Measurements from ENCODE around the gene IMMP2L.

- TF ChIP-seq, protein P1, sequence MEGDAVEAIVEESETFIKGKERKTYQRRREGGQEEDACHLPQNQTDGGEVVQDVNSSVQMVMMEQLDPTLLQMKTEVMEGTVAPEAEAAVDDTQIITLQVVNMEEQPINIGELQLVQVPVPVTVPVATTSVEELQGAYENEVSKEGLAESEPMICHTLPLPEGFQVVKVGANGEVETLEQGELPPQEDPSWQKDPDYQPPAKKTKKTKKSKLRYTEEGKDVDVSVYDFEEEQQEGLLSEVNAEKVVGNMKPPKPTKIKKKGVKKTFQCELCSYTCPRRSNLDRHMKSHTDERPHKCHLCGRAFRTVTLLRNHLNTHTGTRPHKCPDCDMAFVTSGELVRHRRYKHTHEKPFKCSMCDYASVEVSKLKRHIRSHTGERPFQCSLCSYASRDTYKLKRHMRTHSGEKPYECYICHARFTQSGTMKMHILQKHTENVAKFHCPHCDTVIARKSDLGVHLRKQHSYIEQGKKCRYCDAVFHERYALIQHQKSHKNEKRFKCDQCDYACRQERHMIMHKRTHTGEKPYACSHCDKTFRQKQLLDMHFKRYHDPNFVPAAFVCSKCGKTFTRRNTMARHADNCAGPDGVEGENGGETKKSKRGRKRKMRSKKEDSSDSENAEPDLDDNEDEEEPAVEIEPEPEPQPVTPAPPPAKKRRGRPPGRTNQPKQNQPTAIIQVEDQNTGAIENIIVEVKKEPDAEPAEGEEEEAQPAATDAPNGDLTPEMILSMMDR (IDR thresholded peaks at IDR 0.05), result no peak
- TF ChIP-seq TCF7L2 (IDR thresholded peaks at IDR 0.05; ENCODE audit: low read depth, low read length) (no peak), SIN3A (IDR thresholded peaks at IDR 0.05; ENCODE audit: borderline replicate concordance, insufficient read depth, low read depth, low read length) (no peak), POLR2AphosphoS5 (IDR thresholded peaks at IDR 0.05; ENCODE audit: low read depth, low read length) (no peak), REST (IDR thresholded peaks at IDR 0.05; ENCODE audit: insufficient read depth in 1 of 2, low read depth in 2 of 2, low read length in 1 of 2) (no peak)
These were observed 533.1 kb downstream of the IMMP2L start for GRCh38 chr7:111029141-111029572.
